H9 (cell line): Measurements from ENCODE around the gene RASGRP3. TPM values are rescaled to one million over a fixed set of nuclear protein-coding genes. Genes with fewer than 3 reads are reported as not detected.

ENCODE experiments used
- DNase-seq: peaks from one replicate; pipeline ENCODE4 v3.0.0-alpha.2; 2017
- H2AFZ ChIP-seq: one replicate; pipeline ENCODE4 v1.6.1; 2013; ENCODE audit warnings: mild to moderate bottlenecking, low read length, control low read depth, moderate library complexity
- H2AK5ac ChIP-seq: 2 replicates; pipeline ENCODE4 v1.6.1; 2013; ENCODE audit warnings: low read length, control low read depth, mixed read lengths; ENCODE audit not compliant: insufficient read length
- H2BK120ac ChIP-seq: one replicate; pipeline ENCODE4 v1.6.1; 2013; ENCODE audit warnings: low read depth, mild to moderate bottlenecking, low read length, control low read depth, inconsistent platforms; ENCODE audit not compliant: poor library complexity, severe bottlenecking
- H2BK12ac ChIP-seq: 2 replicates; pipeline ENCODE4 v1.6.1; 2013; ENCODE audit warnings: low read length, control low read depth, mixed read lengths, low read depth; ENCODE audit not compliant: insufficient read length
- H2BK15ac ChIP-seq: 2 replicates; pipeline ENCODE4 v1.6.1; 2013; ENCODE audit warnings: low read depth, low read length, control low read depth
- H2BK20ac ChIP-seq: one replicate; pipeline ENCODE4 v1.6.1; 2013; ENCODE audit warnings: low read depth, mild to moderate bottlenecking, low read length, control low read depth, inconsistent platforms; ENCODE audit not compliant: poor library complexity, severe bottlenecking
- H2BK5ac ChIP-seq: 2 replicates; pipeline ENCODE4 v1.6.1; 2013; ENCODE audit warnings: low read length, control low read depth, mixed read lengths; ENCODE audit not compliant: insufficient read length
- H3K14ac ChIP-seq: 2 replicates; pipeline ENCODE4 v1.6.1; 2013; ENCODE audit warnings: low read length, control low read depth; ENCODE audit not compliant: insufficient read depth
- H3K18ac ChIP-seq: 2 replicates; pipeline ENCODE4 v1.6.1; 2013; ENCODE audit warnings: low read depth, mild to moderate bottlenecking, mixed read lengths, low read length, control low read depth; ENCODE audit not compliant: insufficient read length
- H3K23ac ChIP-seq: 2 replicates; pipeline ENCODE4 v1.6.1; 2013; ENCODE audit warnings: low read length, control low read depth, mixed read lengths, low read depth; ENCODE audit not compliant: insufficient read length
- H3K23me2 ChIP-seq: 2 replicates; pipeline ENCODE4 v1.6.1; 2013; ENCODE audit warnings: low read depth, mild to moderate bottlenecking, mixed read lengths, low read length, control low read depth; ENCODE audit not compliant: insufficient read length, poor library complexity, severe bottlenecking
- H3K27ac ChIP-seq: 2 replicates; pipeline ENCODE4 v1.5.1; 2013; ENCODE audit warnings: low read length, control low read depth, mixed read lengths, low read depth; ENCODE audit not compliant: insufficient read length
- H3K27me3 ChIP-seq: 2 replicates; pipeline ENCODE4 v1.6.1; 2013; ENCODE audit warnings: low read length, control low read depth, inconsistent platforms; ENCODE audit not compliant: insufficient read depth
- H3K4ac ChIP-seq: 2 replicates; pipeline ENCODE4 v1.6.1; 2013; ENCODE audit warnings: low read depth, mild to moderate bottlenecking, control low read depth, inconsistent platforms, low read length, moderate library complexity
- H3K4me1 ChIP-seq: 2 replicates; pipeline ENCODE4 v1.6.1; 2013; ENCODE audit warnings: low read length, control low read depth, inconsistent platforms; ENCODE audit not compliant: insufficient read depth
- H3K4me2 ChIP-seq: 2 replicates; pipeline ENCODE4 v1.6.1; 2013; ENCODE audit warnings: low read length, control low read depth, mixed read lengths; ENCODE audit not compliant: insufficient read length, insufficient read depth
- H3K56ac ChIP-seq: 2 replicates; pipeline ENCODE4 v1.6.1; 2013; ENCODE audit warnings: low read depth, mild to moderate bottlenecking, mixed read lengths, low read length, control low read depth; ENCODE audit not compliant: insufficient read length
- H3K79me1 ChIP-seq: 2 replicates; pipeline ENCODE4 v1.6.1; 2013; ENCODE audit warnings: low read depth, mild to moderate bottlenecking, moderate library complexity, low read length, control low read depth, inconsistent platforms; ENCODE audit not compliant: insufficient read depth, poor library complexity, severe bottlenecking
- H3K79me2 ChIP-seq: 2 replicates; pipeline ENCODE4 v1.6.1; 2013; ENCODE audit warnings: low read length, control low read depth, inconsistent platforms; ENCODE audit not compliant: insufficient read depth
- H3K9ac ChIP-seq: 2 replicates; pipeline ENCODE4 v1.6.1; 2013; ENCODE audit warnings: low read length, control low read depth, mixed read lengths; ENCODE audit not compliant: insufficient read length; ENCODE audit errors: extremely low read depth
- H3K9me3 ChIP-seq: one replicate; pipeline ENCODE4 v1.6.1; 2013; ENCODE audit warnings: low read depth, low read length, inconsistent platforms; ENCODE audit not compliant: control insufficient read depth
- H3T11ph ChIP-seq: one replicate; pipeline ENCODE4 v1.6.1; 2013; ENCODE audit warnings: mild to moderate bottlenecking, low read length, control low read depth, inconsistent platforms
- H4K20me1 ChIP-seq: one replicate; pipeline ENCODE4 v1.6.1; 2013; ENCODE audit not compliant: control insufficient read depth, insufficient read length, insufficient read depth
- H4K5ac ChIP-seq: 2 replicates; pipeline ENCODE4 v1.6.1; 2013; ENCODE audit warnings: low read depth, mild to moderate bottlenecking, mixed read lengths, low read length, control low read depth; ENCODE audit not compliant: insufficient read length
- H4K8ac ChIP-seq: replicated peaks from 2 replicates; pipeline ENCODE4 v1.6.1; 2013; ENCODE audit warnings: low read length, control low read depth, mixed read lengths, low read depth; ENCODE audit not compliant: insufficient read length
- H4K91ac ChIP-seq: 2 replicates; pipeline ENCODE4 v1.6.1; 2013; ENCODE audit warnings: low read depth, mild to moderate bottlenecking, moderate library complexity, mixed read lengths, low read length, control low read depth; ENCODE audit not compliant: insufficient read length
- H3K27ac Mint-ChIP-seq, 3 experiments: 2 replicates in 2 of 3; 3 replicates in 1 of 3; pipeline ENCODE4 v1.8.0; 2020 to 2021; ENCODE audit warnings: mixed read lengths in 3 of 3, mild to moderate bottlenecking in 1 of 3, moderate library complexity in 1 of 3
- H3K27me3 Mint-ChIP-seq: 2 replicates; pipeline ENCODE4 v1.8.0; 2021; ENCODE audit warnings: low read depth, mild to moderate bottlenecking, moderate library complexity, mixed read lengths
- H3K36me3 Mint-ChIP-seq, 3 experiments: 2 replicates in 2 of 3; 3 replicates in 1 of 3; pipeline ENCODE4 v1.8.0; 2020 to 2021; ENCODE audit warnings: low read depth in 3 of 3, mixed read lengths in 3 of 3; ENCODE audit not compliant: insufficient read depth in 1 of 3
- H3K4me1 Mint-ChIP-seq, 2 experiments: 2 replicates each; pipeline ENCODE4 v1.8.0; 2020; ENCODE audit warnings: mixed read lengths in 2 of 2
- H3K4me3 Mint-ChIP-seq, 2 experiments: 2 replicates in 1 of 2; 3 replicates in 1 of 2; pipeline ENCODE4 v1.8.0; 2020 to 2021; ENCODE audit warnings: mild to moderate bottlenecking in 2 of 2, mixed read lengths in 2 of 2, moderate library complexity in 1 of 2
- H3K9me3 Mint-ChIP-seq, 2 experiments: 2 replicates in 1 of 2; 3 replicates in 1 of 2; pipeline ENCODE4 v1.8.0; 2020; ENCODE audit warnings: mild to moderate bottlenecking in 2 of 2, mixed read lengths in 2 of 2, moderate library complexity in 1 of 2
- CTCF ChIP-seq: fragments of 200-600 bp; sonication (generic); conservative IDR thresholded peaks from 3 replicates; pipeline ENCODE4 v1.8.0; 2021; ENCODE audit warnings: antibody characterized with exemption, mild to moderate bottlenecking
- WGBS: extraction: QIAGEN DNeasy Blood & Tissue Kit; methylation state at CpG from one replicate; pipeline ENCODE4 v1.1.7; 2013; ENCODE audit warnings: missing lambda C conversion rate, low lambda C conversion rate, mixed read lengths; ENCODE audit not compliant: insufficient read length; ENCODE audit errors: extremely low coverage; 5-methylcytosine and 5-hydroxymethylcytosine counted together
- total RNA-seq: library from RNA; stranded (reverse); gene quantifications from 2 replicates; pipeline ENCODE4 v1.2.1, GENCODE V29; 2021

RASGRP3 gene
- total RNA-seq, 1 experiment from 2014 or later: not detected

- H3K36me3 Mint-ChIP-seq: peaks cover 0 to 4% (median 0%) of the 10 kb centered on the region in 3 experiments; a peak in 1 of 7 replicates
- Histone ChIP-seq H3K23me2 (no peaks in the 10 kb centered on the region), H2BK12ac (no peak overlapping the region), H4K5ac (no peak overlapping the region), H3K9ac (no peak overlapping the region), H4K20me1 (no peaks in the 10 kb centered on the region), H2AFZ (no peak overlapping the region), H4K91ac (no peak overlapping the region), H2BK120ac (no peak overlapping the region), H2BK5ac (no peak overlapping the region), H3K4me1 (no peaks in the 10 kb centered on the region), H3K18ac (no peak overlapping the region), H3K4ac (no peak overlapping the region), H3K79me2 (no peaks in the 10 kb centered on the region), H2BK20ac (no peak overlapping the region), H2AK5ac (no peak overlapping the region), H4K8ac (no peak overlapping the region), H3T11ph (no peak overlapping the region), H3K27me3 (no peaks in the 10 kb centered on the region), H3K9me3 (no peaks in the 10 kb centered on the region), H3K27ac (no peak overlapping the region), H3K56ac (no peak overlapping the region), H3K14ac (no peak overlapping the region), H3K79me1 (no peaks in the 10 kb centered on the region), H3K4me2 (no peak overlapping the region), H2BK15ac (no peak overlapping the region), H3K23ac (no peak overlapping the region)
- H3K9me3 Mint-ChIP-seq: peaks cover 0 to 3% of the 10 kb centered on the region in 2 experiments; a peak in 1 of 5 replicates
- H3K4me3 Mint-ChIP-seq: no peak overlapping the region
- no peak overlapping the region; a peak in 1 of 7 replicates for H3K27ac Mint-ChIP-seq
- no peak for DNase-seq
- no peaks in the 10 kb centered on the region for H3K27me3 Mint-ChIP-seq
- 100% methylated on average over 1 of the region's 7 CpGs for WGBS
- TF ChIP-seq CTCF: no peak
- peaks cover 3% of the 10 kb centered on the region in 2 experiments; a peak in 2 of 4 replicates for H3K4me1 Mint-ChIP-seq
Measured at GRCh38 chr2:33433279-33434235, 42.9 kb upstream of the RASGRP3 start.
